Measurements from ENCODE around the gene ALK.

DNA sequence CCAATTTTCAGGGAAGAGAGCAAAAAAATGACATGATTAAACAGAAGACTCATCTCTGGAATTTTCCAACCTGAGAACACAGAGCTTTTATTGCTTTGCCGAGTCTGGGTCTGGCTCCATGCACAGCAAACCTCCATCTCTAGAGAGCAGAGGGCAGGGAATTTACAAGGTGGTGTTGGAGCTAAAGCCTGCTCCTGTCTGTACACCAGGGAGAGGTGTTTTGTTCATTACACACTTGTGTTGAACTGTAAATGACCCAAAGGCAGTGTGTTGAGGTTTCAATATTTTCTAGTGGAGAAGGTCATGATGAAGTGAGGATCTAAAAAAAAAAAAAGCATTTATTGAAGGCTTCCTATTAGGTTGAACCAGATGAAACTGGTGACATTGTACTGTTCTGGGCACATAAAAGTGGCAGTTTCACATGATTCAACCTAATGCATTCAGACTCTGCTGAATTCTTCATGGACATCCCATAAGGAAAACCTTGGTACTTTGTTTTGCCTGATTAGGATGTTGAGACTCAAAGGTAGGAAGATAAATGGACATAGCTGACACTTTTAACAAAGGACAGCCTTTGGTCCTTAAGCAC is 567.9 kb downstream of the ALK start:
- TF ChIP-seq CTCF (conservative IDR thresholded peaks at IDR 0.05; ENCODE audit: low read depth in 2 of 2): no peak
- TF ChIP-seq, protein P1, sequence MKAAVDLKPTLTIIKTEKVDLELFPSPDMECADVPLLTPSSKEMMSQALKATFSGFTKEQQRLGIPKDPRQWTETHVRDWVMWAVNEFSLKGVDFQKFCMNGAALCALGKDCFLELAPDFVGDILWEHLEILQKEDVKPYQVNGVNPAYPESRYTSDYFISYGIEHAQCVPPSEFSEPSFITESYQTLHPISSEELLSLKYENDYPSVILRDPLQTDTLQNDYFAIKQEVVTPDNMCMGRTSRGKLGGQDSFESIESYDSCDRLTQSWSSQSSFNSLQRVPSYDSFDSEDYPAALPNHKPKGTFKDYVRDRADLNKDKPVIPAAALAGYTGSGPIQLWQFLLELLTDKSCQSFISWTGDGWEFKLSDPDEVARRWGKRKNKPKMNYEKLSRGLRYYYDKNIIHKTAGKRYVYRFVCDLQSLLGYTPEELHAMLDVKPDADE (IDR thresholded peaks at IDR 0.05): no peak
- no peak for TF ChIP-seq POLR2AphosphoS5 (IDR thresholded peaks at IDR 0.05; ENCODE audit: low read depth)
- no peak for TF ChIP-seq EZH2 (IDR thresholded peaks at IDR 0.05; ENCODE audit: low read depth, unreplicated experiment)
- no peak for TF ChIP-seq ZNF114 (CRISPR knock-in tag; IDR thresholded peaks at IDR 0.05)
- no peak for TF ChIP-seq NANOG (IDR thresholded peaks at IDR 0.05; ENCODE audit: borderline replicate concordance)
- TF ChIP-seq, protein P2, sequence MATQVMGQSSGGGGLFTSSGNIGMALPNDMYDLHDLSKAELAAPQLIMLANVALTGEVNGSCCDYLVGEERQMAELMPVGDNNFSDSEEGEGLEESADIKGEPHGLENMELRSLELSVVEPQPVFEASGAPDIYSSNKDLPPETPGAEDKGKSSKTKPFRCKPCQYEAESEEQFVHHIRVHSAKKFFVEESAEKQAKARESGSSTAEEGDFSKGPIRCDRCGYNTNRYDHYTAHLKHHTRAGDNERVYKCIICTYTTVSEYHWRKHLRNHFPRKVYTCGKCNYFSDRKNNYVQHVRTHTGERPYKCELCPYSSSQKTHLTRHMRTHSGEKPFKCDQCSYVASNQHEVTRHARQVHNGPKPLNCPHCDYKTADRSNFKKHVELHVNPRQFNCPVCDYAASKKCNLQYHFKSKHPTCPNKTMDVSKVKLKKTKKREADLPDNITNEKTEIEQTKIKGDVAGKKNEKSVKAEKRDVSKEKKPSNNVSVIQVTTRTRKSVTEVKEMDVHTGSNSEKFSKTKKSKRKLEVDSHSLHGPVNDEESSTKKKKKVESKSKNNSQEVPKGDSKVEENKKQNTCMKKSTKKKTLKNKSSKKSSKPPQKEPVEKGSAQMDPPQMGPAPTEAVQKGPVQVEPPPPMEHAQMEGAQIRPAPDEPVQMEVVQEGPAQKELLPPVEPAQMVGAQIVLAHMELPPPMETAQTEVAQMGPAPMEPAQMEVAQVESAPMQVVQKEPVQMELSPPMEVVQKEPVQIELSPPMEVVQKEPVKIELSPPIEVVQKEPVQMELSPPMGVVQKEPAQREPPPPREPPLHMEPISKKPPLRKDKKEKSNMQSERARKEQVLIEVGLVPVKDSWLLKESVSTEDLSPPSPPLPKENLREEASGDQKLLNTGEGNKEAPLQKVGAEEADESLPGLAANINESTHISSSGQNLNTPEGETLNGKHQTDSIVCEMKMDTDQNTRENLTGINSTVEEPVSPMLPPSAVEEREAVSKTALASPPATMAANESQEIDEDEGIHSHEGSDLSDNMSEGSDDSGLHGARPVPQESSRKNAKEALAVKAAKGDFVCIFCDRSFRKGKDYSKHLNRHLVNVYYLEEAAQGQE (IDR thresholded peaks at IDR 0.05; ENCODE audit: unreplicated experiment): no peak
- no peak for TF ChIP-seq EZH2phosphoT487 (IDR thresholded peaks at IDR 0.05; ENCODE audit: unreplicated experiment)
- no peak for TF ChIP-seq JUNB (IDR thresholded peaks at IDR 0.05; ENCODE audit: unreplicated experiment)
- TF ChIP-seq STAT1 (IDR thresholded peaks at IDR 0.05; ENCODE audit: unreplicated experiment): no peak
- TF ChIP-seq CREB1 (CRISPR knock-in tag; IDR thresholded peaks at IDR 0.05; ENCODE audit: low read depth): no peak
- TF ChIP-seq ZNF462 (CRISPR knock-in tag; IDR thresholded peaks at IDR 0.05): no peak
